CD4-positive, alpha-beta T cell (primary cell): Measurements from ENCODE around the gene DDX24. TPM values are rescaled to one million over a fixed set of nuclear protein-coding genes. Genes with fewer than 3 reads are reported as not detected.

Experiments used
- ATAC-seq: fragments of 200-7000 bp; cut with Tn5 transposase; one replicate; pipeline ENCODE4 v1.10.0; 2022; ENCODE audit warnings: mild to moderate bottlenecking; ENCODE audit not compliant: poor library complexity
- CTCF ChIA-PET: fragments of 350-600 bp; sonication (Branson Sonifier 250); formaldehyde crosslinking; loops from one replicate; lab custom pipeline; 2021; ENCODE audit warnings: antibody characterized with exemption, inconsistent platforms; lab: Charles Lee
- POLR2A ChIA-PET: fragments of 350-600 bp; sonication (Branson Sonifier 250); formaldehyde crosslinking; loops from one replicate; lab custom pipeline; 2021; ENCODE audit warnings: antibody characterized with exemption, inconsistent platforms; lab: Charles Lee
- DNase-seq, 14 experiments: peaks; one replicate each; pipeline ENCODE4 v3.0.0-alpha.2; 2013 to 2020; ENCODE audit warnings: mixed read lengths in 2 of 14
- H3K27ac ChIP-seq, 2 donors: one replicate each; pipeline versions ENCODE4 v1.5.1 to v1.7.0; 2013; ENCODE audit warnings: low read length in 2 of 2, low read depth in 1 of 2, mild to moderate bottlenecking in 1 of 2
- H3K27me3 ChIP-seq, 2 experiments: 1 replicate in 1 of 2; 2 replicates in 1 of 2; pipeline versions ENCODE4 v1.6.1 to v1.7.0; 2013; ENCODE audit warnings: low read length in 2 of 2, control low read depth in 1 of 2, mild to moderate bottlenecking in 1 of 2, moderate library complexity in 1 of 2; ENCODE audit not compliant: insufficient read depth in 2 of 2, control insufficient read depth in 1 of 2
- H3K36me3 ChIP-seq: one replicate; pipeline ENCODE4 v1.6.1; 2013; ENCODE audit warnings: low read length, control low read depth; ENCODE audit not compliant: insufficient read depth
- H3K4me1 ChIP-seq: one replicate; pipeline ENCODE4 v1.6.1; 2013; ENCODE audit warnings: low read length, control low read depth; ENCODE audit not compliant: insufficient read depth
- H3K4me3 ChIP-seq: one replicate; pipeline ENCODE4 v1.5.1; 2013; ENCODE audit warnings: mild to moderate bottlenecking, low read length, moderate library complexity
- H3K9me3 ChIP-seq, 2 experiments: 1 replicate in 1 of 2; 2 replicates in 1 of 2; pipeline versions ENCODE4 v1.6.1 to v1.7.0; 2013; ENCODE audit warnings: low read length in 2 of 2, mild to moderate bottlenecking in 2 of 2, control low read depth in 1 of 2, moderate library complexity in 1 of 2; ENCODE audit not compliant: control insufficient read depth in 1 of 2, insufficient read depth in 1 of 2
- H3K27ac Mint-ChIP-seq: one replicate; pipeline ENCODE4 v1.8.0; 2020; ENCODE audit warnings: mixed read lengths
- H3K27me3 Mint-ChIP-seq: one replicate; pipeline ENCODE4 v1.8.0; 2021; ENCODE audit warnings: mixed read lengths
- H3K36me3 Mint-ChIP-seq: one replicate; pipeline ENCODE4 v1.8.0; 2021; ENCODE audit warnings: low read depth, mixed read lengths
- H3K4me1 Mint-ChIP-seq: one replicate; pipeline ENCODE4 v1.8.0; 2021; ENCODE audit warnings: low read depth, mixed read lengths
- H3K4me3 Mint-ChIP-seq: one replicate; pipeline ENCODE4 v1.8.0; 2020; ENCODE audit warnings: mild to moderate bottlenecking, mixed read lengths
- H3K9me3 Mint-ChIP-seq: one replicate; pipeline ENCODE4 v1.8.0; 2020; ENCODE audit warnings: mixed read lengths
- CTCF ChIP-seq: fragments of 200-600 bp; IDR thresholded peaks from one replicate; pipeline ENCODE4 v1.8.0; 2022; ENCODE audit warnings: antibody characterized with exemption, mild to moderate bottlenecking
- intact Hi-C, 2 experiments: fragments of 100-400 bp; cut with DNase I in 1 of 2; cut with micrococcal nuclease in 1 of 2; formaldehyde crosslinking; loops; one replicate each; pipeline versions ENCODE4 v1.15.1 to v1.9.0; 2023 to 2025; cut with DNase I, micrococcal nuclease
- total RNA-seq, 174 experiments: library from RNA in 2 of 174; stranded (reverse) in 2 of 174; gene quantifications; one replicate each; pipeline ENCODE4 v1.2.3 and lab custom pipeline; 2021 to 2026

The DDX24 gene
- total RNA-seq, 2 experiments from 2014 or later, result 678 to 711 TPM

DNA sequence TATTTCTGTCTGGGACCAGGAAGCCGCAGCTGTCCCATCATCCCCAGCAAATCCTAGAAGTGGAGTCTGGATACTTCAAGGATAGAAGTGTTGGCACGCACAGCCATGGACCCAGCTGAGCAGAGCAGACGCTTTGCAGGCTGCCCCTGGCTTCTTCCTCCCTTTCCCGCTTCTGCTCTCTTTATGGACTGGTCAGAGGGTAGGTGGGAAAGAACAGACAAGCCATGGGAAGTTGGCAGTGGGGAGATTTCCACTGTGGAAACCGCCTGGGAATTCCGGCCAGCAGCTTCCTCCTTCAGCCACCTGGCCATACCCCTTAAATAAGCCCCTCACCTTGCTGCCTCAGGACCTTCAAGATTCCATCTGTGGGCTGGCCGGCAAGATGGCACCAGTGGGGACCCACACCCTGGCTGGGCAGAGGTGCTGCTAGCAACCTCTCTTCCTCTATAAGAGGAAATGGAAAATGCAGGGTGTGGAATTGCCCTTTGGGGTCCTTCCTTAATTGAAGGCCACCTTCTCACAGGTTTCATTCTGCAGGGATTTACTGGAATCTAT is 34.2 kb downstream of the DDX24 start:
- Histone ChIP-seq H3K36me3 (peaks cover 74% of the 10 kb centered on the region), H3K27ac (no peak overlapping the region), H3K4me1 (no peaks in the 10 kb centered on the region), H3K9me3 (no peaks in the 10 kb centered on the region), H3K27me3 (no peaks in the 10 kb centered on the region), H3K4me3 (no peak overlapping the region)
- ChIA-PET CTCF (no interaction called here), POLR2A (no interaction called here)
- peaks cover 86% of the 10 kb centered on the region for H3K36me3 Mint-ChIP-seq
- no peaks in the 10 kb centered on the region for H3K4me1 Mint-ChIP-seq
- H3K27me3 Mint-ChIP-seq, result no peaks in the 10 kb centered on the region
- H3K9me3 Mint-ChIP-seq, result no peaks in the 10 kb centered on the region
- DNase-seq, result peak in 1 of 14 experiments; percentile 14
- peak overlapping the region; percentile 71 for H3K27ac Mint-ChIP-seq
- intact Hi-C loops, result no loop called here
- no peak overlapping the region for H3K4me3 Mint-ChIP-seq
- TF ChIP-seq CTCF, result no peak
- no peak for ATAC-seq

GRCh38 chr14:94045563-94046345 is 35.2 kb downstream of the DDX24 start:
- Histone ChIP-seq H3K27ac (no peak overlapping the region), H3K9me3 (no peaks in the 10 kb centered on the region), H3K27me3 (no peaks in the 10 kb centered on the region), H3K36me3 (peaks cover 64% of the 10 kb centered on the region), H3K4me3 (no peak overlapping the region), H3K4me1 (no peaks in the 10 kb centered on the region)
- H3K4me1 Mint-ChIP-seq, result no peaks in the 10 kb centered on the region
- TF ChIP-seq CTCF, result no peak
- peak overlapping the region; percentile 3 for H3K27ac Mint-ChIP-seq
- CTCF ChIA-PET, result no interaction called here
- intact Hi-C loops, result no loop called here
- no peaks in the 10 kb centered on the region for H3K27me3 Mint-ChIP-seq
- POLR2A ChIA-PET, result interaction anchor here (1.2 kb wide), 1 partner anchor 11 kb away, joined by 3 read pairs; no protein-coding TSS in a partner anchor
- peak in 1 of 14 experiments; percentile 14 for DNase-seq
- peaks cover 75% of the 10 kb centered on the region for H3K36me3 Mint-ChIP-seq
- H3K4me3 Mint-ChIP-seq, result no peak overlapping the region
- no peaks in the 10 kb centered on the region for H3K9me3 Mint-ChIP-seq
- ATAC-seq, result no peak

GRCh38 chr14:94045101-94045500 is 35.9 kb downstream of the DDX24 start:
- Mint-ChIP-seq H3K27me3 (no peaks in the 10 kb centered on the region), H3K4me3 (no peak overlapping the region), H3K4me1 (no peaks in the 10 kb centered on the region), H3K27ac (peak overlapping the region; percentile 3), H3K9me3 (no peaks in the 10 kb centered on the region), H3K36me3 (peaks cover 69% of the 10 kb centered on the region)
- CTCF ChIA-PET, result no interaction called here
- H3K27ac ChIP-seq, result no peak overlapping the region
- DNase-seq (no peak), ATAC-seq (no peak)
- intact Hi-C loops, result no loop called here
- POLR2A ChIA-PET, result interaction anchor here (1.0 to 1.2 kb wide), 2 partner anchors 11 to 36 kb away, joined by 3 read pairs; partner anchors contain the start of genes DDX24 and IFI27L1
- H3K36me3 ChIP-seq, result peaks cover 57% of the 10 kb centered on the region
- no peaks in the 10 kb centered on the region for H3K4me1 ChIP-seq
- TF ChIP-seq CTCF, result no peak
- H3K9me3 ChIP-seq, result no peaks in the 10 kb centered on the region
- no peaks in the 10 kb centered on the region for H3K27me3 ChIP-seq
- no peak overlapping the region for H3K4me3 ChIP-seq
